ENCODE data around the gene TRIM44.

DNA sequence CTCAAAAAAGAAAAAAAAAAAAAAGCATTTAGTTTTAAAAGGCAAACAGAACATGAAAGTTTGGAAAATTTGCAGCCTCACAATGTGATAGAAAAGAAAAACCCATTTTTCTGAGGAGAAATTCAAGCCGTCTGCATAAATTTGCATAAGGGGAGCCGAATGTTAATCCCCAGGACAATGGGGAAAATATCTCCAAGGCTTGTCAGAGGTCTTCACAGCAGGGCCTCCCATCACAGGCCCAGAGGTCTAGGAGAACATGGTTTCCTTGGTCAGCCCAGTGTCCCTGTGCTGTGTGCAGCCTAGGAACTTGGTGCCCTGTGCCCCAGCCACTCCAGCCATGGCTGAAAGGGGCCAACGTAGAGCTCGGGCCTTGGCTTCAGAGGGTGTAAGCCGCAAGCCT lies 109.1 kb downstream of the TRIM44 start:
- TF ChIP-seq EZH2 (IDR thresholded peaks at IDR 0.05; ENCODE audit: borderline replicate concordance, low read length): no peak
- TF ChIP-seq, protein P1, sequence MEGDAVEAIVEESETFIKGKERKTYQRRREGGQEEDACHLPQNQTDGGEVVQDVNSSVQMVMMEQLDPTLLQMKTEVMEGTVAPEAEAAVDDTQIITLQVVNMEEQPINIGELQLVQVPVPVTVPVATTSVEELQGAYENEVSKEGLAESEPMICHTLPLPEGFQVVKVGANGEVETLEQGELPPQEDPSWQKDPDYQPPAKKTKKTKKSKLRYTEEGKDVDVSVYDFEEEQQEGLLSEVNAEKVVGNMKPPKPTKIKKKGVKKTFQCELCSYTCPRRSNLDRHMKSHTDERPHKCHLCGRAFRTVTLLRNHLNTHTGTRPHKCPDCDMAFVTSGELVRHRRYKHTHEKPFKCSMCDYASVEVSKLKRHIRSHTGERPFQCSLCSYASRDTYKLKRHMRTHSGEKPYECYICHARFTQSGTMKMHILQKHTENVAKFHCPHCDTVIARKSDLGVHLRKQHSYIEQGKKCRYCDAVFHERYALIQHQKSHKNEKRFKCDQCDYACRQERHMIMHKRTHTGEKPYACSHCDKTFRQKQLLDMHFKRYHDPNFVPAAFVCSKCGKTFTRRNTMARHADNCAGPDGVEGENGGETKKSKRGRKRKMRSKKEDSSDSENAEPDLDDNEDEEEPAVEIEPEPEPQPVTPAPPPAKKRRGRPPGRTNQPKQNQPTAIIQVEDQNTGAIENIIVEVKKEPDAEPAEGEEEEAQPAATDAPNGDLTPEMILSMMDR (conservative IDR thresholded peaks at IDR 0.05 in 1 of 2, IDR thresholded peaks at IDR 0.05 in 1 of 2; ENCODE audit: extremely low read depth in 1 of 2, insufficient read depth in 1 of 2, low read depth in 1 of 2, low read length in 2 of 2): no peak
